IMR-90 (cell line): ENCODE measurements around the gene PIPOX. TPM values are rescaled to one million over a fixed set of nuclear protein-coding genes. Genes with fewer than 3 reads are reported as not detected.

Experiments used
- ATAC-seq: fragments of 200-7000 bp; cut with Tn5 transposase; 2 replicates; pipeline ENCODE4 v1.9.1; 2020; ENCODE audit warnings: low read depth, mild to moderate bottlenecking, moderate library complexity
- BruUV-seq: library from RNA; stranded (reverse); fragments of 400-500 nt; replicated peaks from 2 replicates; lab custom pipeline; 2021; lab: Mats Ljungman, UMichigan
- CTCF ChIA-PET: fragments of 300-600 bp; formaldehyde crosslinking; extraction: SDS; loops from one replicate; lab custom pipeline; 2021; ENCODE audit warnings: antibody characterized with exemption; lab: Yijun Ruan, JAX
- POLR2A ChIA-PET: fragments of 300-600 bp; sonication (Branson Sonifier 250); formaldehyde crosslinking; loops from one replicate; lab custom pipeline; 2022; ENCODE audit warnings: antibody characterized with exemption; ENCODE audit not compliant: unreplicated experiment; lab: Charles Lee
- DNase-seq: peaks from one replicate; pipeline ENCODE4 v3.0.0; 2013
- H2AFZ ChIP-seq: replicated peaks from 2 replicates; pipeline ENCODE3; 2013; ENCODE audit warnings: low read length, mild to moderate bottlenecking; ENCODE audit not compliant: poor library complexity
- H2AK5ac ChIP-seq: 2 replicates; pipeline ENCODE4 v1.6.1; 2013; ENCODE audit warnings: low read depth, low read length, inconsistent platforms
- H2AK9ac ChIP-seq: replicated peaks from 2 replicates; pipeline ENCODE3; 2013; ENCODE audit warnings: mild to moderate bottlenecking, low read depth, low read length, moderate library complexity; ENCODE audit not compliant: poor library complexity
- H2BK120ac ChIP-seq: 2 replicates; pipeline ENCODE4 v1.6.1; 2013; ENCODE audit warnings: low read depth, low read length, inconsistent platforms
- H2BK15ac ChIP-seq: 3 replicates; pipeline ENCODE4 v1.6.1; 2013; ENCODE audit warnings: low read depth, low read length, inconsistent platforms
- H2BK20ac ChIP-seq: 2 replicates; pipeline ENCODE4 v1.6.1; 2013; ENCODE audit warnings: low read depth, mild to moderate bottlenecking, inconsistent platforms, low read length, moderate library complexity
- H2BK5ac ChIP-seq: 2 replicates; pipeline ENCODE4 v1.6.1; 2013; ENCODE audit warnings: mild to moderate bottlenecking, low read depth, low read length, inconsistent platforms; ENCODE audit not compliant: poor library complexity, severe bottlenecking
- H3K14ac ChIP-seq: replicated peaks from 2 replicates; pipeline ENCODE4 v1.6.1; 2013; ENCODE audit warnings: low read depth, low read length, inconsistent platforms
- H3K18ac ChIP-seq: 2 replicates; pipeline ENCODE4 v1.6.1; 2013; ENCODE audit warnings: low read depth, low read length, control low read depth
- H3K23ac ChIP-seq: 2 replicates; pipeline ENCODE4 v1.6.1; 2013; ENCODE audit warnings: low read depth, low read length, inconsistent platforms
- H3K27ac ChIP-seq: 2 replicates; pipeline ENCODE4 v1.5.1; 2013; ENCODE audit warnings: mild to moderate bottlenecking, control low read depth, low read length; ENCODE audit not compliant: insufficient read depth
- H3K27me3 ChIP-seq: 2 replicates; pipeline ENCODE4 v1.6.1; 2013; ENCODE audit warnings: low read length; ENCODE audit not compliant: control insufficient read depth, insufficient read depth
- H3K36me3 ChIP-seq: 2 replicates; pipeline ENCODE4 v1.6.1; 2013; ENCODE audit warnings: low read length, mixed read lengths; ENCODE audit not compliant: control insufficient read depth, insufficient read depth
- H3K4ac ChIP-seq: 2 replicates; pipeline ENCODE4 v1.6.1; 2013; ENCODE audit warnings: low read depth, low read length, inconsistent platforms
- H3K4me1 ChIP-seq: 2 replicates; pipeline ENCODE4 v1.6.1; 2013; ENCODE audit warnings: low read length, mixed read lengths; ENCODE audit not compliant: control insufficient read depth, insufficient read depth
- H3K4me2 ChIP-seq: 2 replicates; pipeline ENCODE4 v1.6.1; 2013; ENCODE audit warnings: low read depth, mild to moderate bottlenecking, control low read depth, low read length, moderate library complexity
- H3K4me3 ChIP-seq: 2 replicates; pipeline ENCODE4 v1.5.1; 2013; ENCODE audit warnings: low read depth, mild to moderate bottlenecking, control low read depth, low read length, moderate library complexity; ENCODE audit not compliant: insufficient read depth
- H3K56ac ChIP-seq: 2 replicates; pipeline ENCODE4 v1.6.1; 2013; ENCODE audit warnings: low read length, inconsistent platforms; ENCODE audit not compliant: insufficient read depth; ENCODE audit errors: extremely low read depth
- H3K79me1 ChIP-seq, 2 experiments: 2 replicates each; pipeline ENCODE4 v1.6.1; 2013; ENCODE audit warnings: low read length in 2 of 2, inconsistent platforms in 1 of 2, low read depth in 1 of 2
- H3K9ac ChIP-seq: 2 replicates; pipeline ENCODE4 v1.6.1; 2013; ENCODE audit warnings: low read depth, low read length, control low read depth
- H3K9me1 ChIP-seq: 2 replicates; pipeline ENCODE4 v1.6.1; 2013; ENCODE audit warnings: low read length, inconsistent platforms; ENCODE audit not compliant: insufficient read depth
- H3K9me3 ChIP-seq: 2 replicates; pipeline ENCODE4 v1.6.1; 2013; ENCODE audit warnings: low read length; ENCODE audit not compliant: control insufficient read depth, insufficient read depth
- H4K20me1 ChIP-seq: 2 replicates; pipeline ENCODE4 v1.6.1; 2013; ENCODE audit warnings: low read length, inconsistent platforms; ENCODE audit not compliant: insufficient read depth
- H4K5ac ChIP-seq: 2 replicates; pipeline ENCODE4 v1.6.1; 2013; ENCODE audit warnings: mild to moderate bottlenecking, low read depth, low read length, control low read depth
- H4K8ac ChIP-seq, 2 experiments: 2 replicates each; pipeline ENCODE4 v1.6.1; 2013; ENCODE audit warnings: low read depth in 2 of 2, low read length in 2 of 2, control low read depth in 1 of 2, inconsistent platforms in 1 of 2
- H4K91ac ChIP-seq: 2 replicates; pipeline ENCODE4 v1.6.1; 2013; ENCODE audit warnings: low read depth, low read length, inconsistent platforms; ENCODE audit not compliant: insufficient read depth
- CEBPB ChIP-seq: IDR thresholded peaks from 2 replicates; pipeline ENCODE4 v1.6.1; 2012; ENCODE audit warnings: low read depth, low read length, improper control_type of control experiment
- CTCF ChIP-seq: conservative IDR thresholded peaks from 2 replicates; pipeline ENCODE4 v1.5.1; 2012; ENCODE audit warnings: mild to moderate bottlenecking, low read depth, low read length, improper control_type of control experiment
- FOS ChIP-seq: fragments of 150-350 bp; IDR thresholded peaks from 2 replicates; pipeline ENCODE4 v1.6.1; 2016; ENCODE audit warnings: low read depth, low read length
- MAFK ChIP-seq: IDR thresholded peaks from 2 replicates; pipeline ENCODE4 v1.6.1; 2012; ENCODE audit warnings: low read depth, low read length, improper control_type of control experiment
- MXI1 ChIP-seq: IDR thresholded peaks from 2 replicates; pipeline ENCODE4 v1.6.1; 2012; ENCODE audit warnings: low read depth, mild to moderate bottlenecking, low read length, moderate library complexity, borderline replicate concordance
- POLR2A ChIP-seq: IDR thresholded peaks from 2 replicates; pipeline ENCODE4 v1.6.1; 2012; ENCODE audit warnings: mild to moderate bottlenecking, low read depth, low read length
- RAD21 ChIP-seq: IDR thresholded peaks from 2 replicates; pipeline ENCODE4 v1.6.1; 2012; ENCODE audit warnings: low read length, improper control_type of control experiment
- RFX5 ChIP-seq: IDR thresholded peaks from 2 replicates; pipeline ENCODE4 v1.8.0; 2012; ENCODE audit warnings: low read depth, mild to moderate bottlenecking, low read length, moderate library complexity
- WGBS, 2 experiments: methylation state at CpG; one replicate each; pipeline versions ENCODE4 v1.1.5 to v1.1.7; 2013; ENCODE audit warnings: missing lambda C conversion rate in 2 of 2; ENCODE audit not compliant: insufficient read length in 1 of 2; ENCODE audit errors: extremely low coverage in 2 of 2; 5-methylcytosine and 5-hydroxymethylcytosine counted together
- dilution Hi-C: fragments of 300-500 bp; cut with HindIII; formaldehyde crosslinking; loops from one replicate; pipeline ENCODE4 v1.14.3; 2018; ENCODE audit warnings: low sequenced_read_pairs; ENCODE audit not compliant: unreplicated experiment
- in situ Hi-C: fragments of 300-500 bp; cut with MboI; formaldehyde crosslinking; loops from 3 replicates; pipeline ENCODE4 v1.14.3; 2019; ENCODE audit warnings: low sequenced_read_pairs, inconsistent platforms, mixed read lengths
- intact Hi-C: fragments of 100-400 bp; cut with micrococcal nuclease; formaldehyde crosslinking; loops from 2 replicates; pipeline ENCODE4 v1.10.0; 2022
- polyA plus RNA-seq, 3 experiments: library from polyadenylated mRNA; depleted of rRNA; stranded (reverse); fragments of >200 nt; gene quantifications; 2 replicates each; pipeline ENCODE4 v1.2.3, GENCODE V29; 2012; ENCODE audit warnings: low replicate concordance in 1 of 3
- total RNA-seq: library from RNA; depleted of rRNA; stranded (reverse); fragments of >200 nt; gene quantifications from 2 replicates; pipeline ENCODE4 v1.2.3, GENCODE V29; 2012

The PIPOX gene
- total and polyA plus RNA-seq, 2 of the 4 experiments (the other 2 are of a cell fraction) = 0.43 to 1.3 TPM

DNA sequence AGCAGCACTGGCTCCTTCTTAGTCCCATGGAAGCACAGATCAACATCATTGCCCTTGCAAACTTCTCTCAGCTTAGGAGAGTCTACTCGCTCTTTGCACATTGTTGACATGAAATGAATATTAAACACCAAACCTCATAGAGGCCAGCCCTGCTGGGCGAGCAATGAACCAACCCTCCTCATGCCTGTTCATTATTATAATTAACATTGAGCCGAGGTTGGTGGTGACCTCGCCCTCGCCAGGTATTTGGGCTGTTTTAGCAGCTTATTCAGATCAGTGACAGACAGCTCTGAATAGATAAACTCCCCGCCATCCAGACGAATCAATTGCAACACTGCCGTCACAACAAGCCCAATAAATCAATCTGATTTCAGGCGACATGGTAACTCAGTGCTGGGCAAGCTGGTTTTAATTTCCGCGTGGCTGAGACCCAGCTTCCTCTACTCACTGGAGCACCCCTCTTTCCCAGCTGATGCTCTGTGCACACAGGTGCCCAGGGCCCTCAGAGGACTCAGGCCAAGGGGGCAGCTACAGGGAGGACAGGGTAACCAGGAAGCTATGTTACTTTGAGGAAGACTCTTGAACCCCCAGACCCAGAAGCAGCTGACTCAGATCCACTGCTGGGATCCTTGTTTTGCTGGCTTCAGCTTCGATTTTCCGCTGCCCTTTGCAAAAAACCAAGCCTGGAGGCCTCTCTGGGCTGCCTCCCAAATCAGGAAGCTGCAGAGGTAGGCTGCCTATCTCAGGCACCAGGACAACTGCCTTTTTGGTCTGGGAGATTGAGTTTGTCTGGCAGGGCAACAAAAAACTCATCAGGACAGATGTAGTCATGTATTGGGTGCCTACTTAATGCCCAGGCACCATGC lies 26.4 kb upstream of the PIPOX start:
- dilution Hi-C loops = no loop called here
- H3K4ac ChIP-seq = no peak overlapping the region
- H3K4me1 ChIP-seq = no peaks in the 10 kb centered on the region
- H4K8ac ChIP-seq = no peak overlapping the region
- H2BK20ac ChIP-seq = no peak overlapping the region
- H4K20me1 ChIP-seq = peaks cover 4% of the 10 kb centered on the region; the same call in 1 of the 2 replicates
- H2AFZ ChIP-seq = no peak overlapping the region
- H3K9me1 ChIP-seq = no peaks in the 10 kb centered on the region
- no peak overlapping the region for H2BK120ac ChIP-seq
- no peak overlapping the region for H3K18ac ChIP-seq
- H3K23ac ChIP-seq = no peak overlapping the region
- 35% methylated on average over 8 of the region's 13 CpGs; no CpG with 5 or more reads in 1 of the 2 experiments for WGBS, 2 experiments
- no peak overlapping the region for H4K5ac ChIP-seq
- intact Hi-C loops = no loop called here
- H3K4me3 ChIP-seq = no peak overlapping the region
- peaks cover 82% of the 10 kb centered on the region for H3K27me3 ChIP-seq
- no peak overlapping the region for H3K56ac ChIP-seq
- no peak overlapping the region for H4K91ac ChIP-seq
- no peak overlapping the region for H2AK5ac ChIP-seq
- H3K79me1 ChIP-seq = no peaks in the 10 kb centered on the region
- H3K14ac ChIP-seq = no peak overlapping the region
- CTCF ChIA-PET = no interaction called here
- no peak for ATAC-seq
- no peak overlapping the region for H3K9ac ChIP-seq
- no peaks in the 10 kb centered on the region for H3K9me3 ChIP-seq
- BruUV-seq = no TSS peak
- TF ChIP-seq RFX5 = no peak
- TF ChIP-seq MAFK = no peak
- no peak for TF ChIP-seq MXI1
- TF ChIP-seq CTCF = no peak
- no peak for TF ChIP-seq POLR2A
- TF ChIP-seq CEBPB = no peak
- TF ChIP-seq FOS = no peak
- TF ChIP-seq RAD21 = no peak
- H2BK5ac ChIP-seq = no peak overlapping the region
- H2BK15ac ChIP-seq = no peak overlapping the region
- POLR2A ChIA-PET = no interaction called here
- DNase-seq = no peak
- H3K4me2 ChIP-seq = no peak overlapping the region
- no peak overlapping the region for H3K27ac ChIP-seq
- in situ Hi-C loops = no loop called here
- H2AK9ac ChIP-seq = no peak overlapping the region
- H3K36me3 ChIP-seq = no peaks in the 10 kb centered on the region
